Smooth muscle cell (in vitro differentiated cells): ENCODE measurements around the gene TTBK2. TPM values are rescaled to one million over a fixed set of nuclear protein-coding genes. Genes with fewer than 3 reads are reported as not detected.
A peak's percentile ranks its signal among the peaks of the same experiment; 100 is the strongest.

Experiments
- DNase-seq: peaks from one replicate; lab custom pipeline; 2025; ENCODE audit not compliant: unreplicated experiment; lab: John Stamatoyannopoulos, UW
- H2AFZ ChIP-seq: fragments of 200-600 bp; sonication (generic); 2 replicates; pipeline ENCODE4 v1.6.0; 2016; ENCODE audit warnings: antibody characterized with exemption, low read depth, mild to moderate bottlenecking
- H3F3A ChIP-seq: fragments of 200-600 bp; sonication (generic); 2 replicates; pipeline ENCODE4 v1.6.0; 2017; ENCODE audit warnings: antibody characterized with exemption, low read depth
- H3K27ac ChIP-seq: fragments of 200-600 bp; sonication (generic); 2 replicates; pipeline ENCODE4 v1.5.1; 2016; ENCODE audit warnings: low read depth, mild to moderate bottlenecking
- H3K27me3 ChIP-seq: fragments of 200-600 bp; sonication (generic); 2 replicates; pipeline ENCODE4 v1.6.1; 2016; ENCODE audit warnings: low read depth, mild to moderate bottlenecking
- H3K36me3 ChIP-seq: fragments of 200-600 bp; sonication (generic); 2 replicates; pipeline ENCODE4 v1.5.1; 2016; ENCODE audit warnings: low read depth
- H3K4me1 ChIP-seq: fragments of 200-600 bp; sonication (generic); 2 replicates; pipeline ENCODE4 v1.5.1; 2016; ENCODE audit warnings: low read depth
- H3K4me2 ChIP-seq: fragments of 200-600 bp; sonication (generic); 2 replicates; pipeline ENCODE4 v1.6.0; 2016; ENCODE audit warnings: mild to moderate bottlenecking
- H3K4me3 ChIP-seq: fragments of 200-600 bp; sonication (generic); 2 replicates; pipeline ENCODE4 v1.5.1; 2016; ENCODE audit warnings: mild to moderate bottlenecking
- H3K79me2 ChIP-seq: fragments of 200-600 bp; sonication (generic); 2 replicates; pipeline ENCODE4 v1.6.0; 2016; ENCODE audit warnings: low read depth, mild to moderate bottlenecking
- H3K9ac ChIP-seq: fragments of 200-600 bp; sonication (generic); 2 replicates; pipeline ENCODE4 v1.6.0; 2016; ENCODE audit warnings: low read depth
- H3K9me3 ChIP-seq: fragments of 200-600 bp; sonication (generic); replicated peaks from 2 replicates; pipeline ENCODE4 v1.5.1; 2016; ENCODE audit warnings: low read depth
- H4K20me1 ChIP-seq: fragments of 200-600 bp; sonication (generic); 2 replicates; pipeline ENCODE4 v1.6.0; 2016; ENCODE audit warnings: low read depth
- CTCF ChIP-seq: fragments of 200-600 bp; sonication (generic); IDR thresholded peaks from 2 replicates; pipeline ENCODE4 v1.5.1; 2017; ENCODE audit warnings: borderline replicate concordance, mild to moderate bottlenecking, antibody characterized with exemption; ENCODE audit not compliant: insufficient read depth, poor library complexity, severe bottlenecking
- WGBS: methylation state at CpG from one replicate; pipeline ENCODE4 v1.1.7; 2016; ENCODE audit warnings: low lambda C conversion rate; 5-methylcytosine and 5-hydroxymethylcytosine counted together
- polyA plus RNA-seq: library from polyadenylated mRNA; unstranded; fragments of >200 nt; fragmentation: Nextera tagmentation; extraction: Ambion mirVana; gene quantifications from 2 replicates; pipeline ENCODE4 v1.2.1, GENCODE V29; 2016
- total RNA-seq: library from RNA; depleted of rRNA; stranded (reverse); fragments of >200 nt; gene quantifications from 2 replicates; pipeline ENCODE4 v1.2.3, GENCODE V29; 2014

TTBK2 gene
- total and polyA plus RNA-seq, 2 experiments from 2014 or later: 6.6 to 11.1 TPM

- Histone ChIP-seq H2AFZ (peak overlapping the region; percentile 94), H4K20me1 (peaks cover 30% of the 10 kb centered on the region), H3K36me3 (no peaks in the 10 kb centered on the region), H3K79me2 (peaks cover 31% of the 10 kb centered on the region), H3K27ac (no peak overlapping the region), H3F3A (peaks cover 4% of the 10 kb centered on the region), H3K4me1 (peaks cover 15% of the 10 kb centered on the region), H3K9me3 (no peaks in the 10 kb centered on the region), H3K4me3 (peak overlapping the region; percentile 89), H3K4me2 (peak overlapping the region; percentile 88), H3K9ac (peak overlapping the region; percentile 38), H3K27me3 (no peaks in the 10 kb centered on the region)
- no peak for DNase-seq
- WGBS: 15% methylated on average over 19 of the region's 19 CpGs
- TF ChIP-seq CTCF: no peak
These were observed 759 bp upstream of the TTBK2 start for GRCh38 chr15:42921342-42921731.

GRCh38 chr15:42919799-42920518, 619 bp downstream of the TTBK2 start:
- 2% methylated on average over 40 of the region's 40 CpGs for WGBS
- no peak for DNase-seq
- Histone ChIP-seq H3K27me3 (no peaks in the 10 kb centered on the region), H3K9me3 (no peaks in the 10 kb centered on the region), H2AFZ (peak overlapping the region; percentile 97), H3K36me3 (no peaks in the 10 kb centered on the region), H3K4me2 (peak overlapping the region; percentile 94), H4K20me1 (peaks cover 37% of the 10 kb centered on the region), H3K79me2 (peaks cover 39% of the 10 kb centered on the region), H3K27ac (peak overlapping the region; percentile 55), H3K4me3 (peak overlapping the region; percentile 89), H3F3A (peaks cover 4% of the 10 kb centered on the region), H3K4me1 (peaks cover 15% of the 10 kb centered on the region), H3K9ac (peak overlapping the region; percentile 58)
- no peak for TF ChIP-seq CTCF

GRCh38 chr15:42919308-42919707, 1.3 kb downstream of the TTBK2 start:
- Histone ChIP-seq H4K20me1 (peaks cover 41% of the 10 kb centered on the region), H3K36me3 (no peaks in the 10 kb centered on the region), H3K9ac (no peak overlapping the region), H3K27me3 (no peaks in the 10 kb centered on the region), H3K4me2 (peak overlapping the region; percentile 94), H3K27ac (peak overlapping the region; percentile 55), H3F3A (peaks cover 4% of the 10 kb centered on the region), H3K9me3 (no peaks in the 10 kb centered on the region), H3K4me1 (peaks cover 15% of the 10 kb centered on the region), H3K4me3 (peak overlapping the region; percentile 89), H2AFZ (peak overlapping the region; percentile 97), H3K79me2 (peaks cover 39% of the 10 kb centered on the region)
- DNase-seq: no peak
- WGBS: 64% methylated on average over 2 of the region's 2 CpGs
- no peak for TF ChIP-seq CTCF

GRCh38 chr15:42918047-42918446, 2.5 kb downstream of the TTBK2 start:
- no peak overlapping the region for H2AFZ ChIP-seq
- H3K36me3 ChIP-seq: no peaks in the 10 kb centered on the region
- peaks cover 39% of the 10 kb centered on the region for H3K79me2 ChIP-seq
- 96% methylated on average over 5 of the region's 5 CpGs for WGBS
- H3K27ac ChIP-seq: no peak overlapping the region
- H3K27me3 ChIP-seq: no peaks in the 10 kb centered on the region
- H4K20me1 ChIP-seq: peaks cover 43% of the 10 kb centered on the region
- H3K9ac ChIP-seq: no peak overlapping the region
- no peak for TF ChIP-seq CTCF
- peaks cover 4% of the 10 kb centered on the region for H3F3A ChIP-seq
- H3K4me1 ChIP-seq: peaks cover 15% of the 10 kb centered on the region
- H3K9me3 ChIP-seq: no peaks in the 10 kb centered on the region
- no peak for DNase-seq
- H3K4me3 ChIP-seq: no peak overlapping the region
- H3K4me2 ChIP-seq: no peak overlapping the region
